Upper lobe of left lung (tissue), 6 donors: Measurements from ENCODE around the gene GNL1. TPM values are rescaled to one million over a fixed set of nuclear protein-coding genes. Genes with fewer than 3 reads are reported as not detected.
"Not testable (repeated sequence)": the region's sequence is repeated elsewhere in the genome, so short reads cannot be mapped to it uniquely, and the experiment has no call there.

ENCODE experiments used
- ATAC-seq, 2 donors: fragments of 200-7000 bp; cut with Tn5 transposase; one replicate each; pipeline ENCODE4 v1.9.1; 2022; ENCODE audit warnings: mild to moderate bottlenecking in 2 of 2, moderate library complexity in 2 of 2; ENCODE audit not compliant: low FRiP score in 2 of 2
- DNase-seq, 2 donors: peaks; one replicate each; pipeline ENCODE4 v3.0.0-alpha.2; 2019 to 2020
- H3K27ac ChIP-seq, 4 donors: fragments of 200-600 bp; sonication (generic); one replicate each; pipeline ENCODE4 v1.5.1; 2016 to 2019
- H3K27me3 ChIP-seq, 4 donors: fragments of 200-600 bp; sonication (generic); one replicate each; pipeline ENCODE4 v1.5.1; 2017 to 2019
- H3K36me3 ChIP-seq, 4 donors: fragments of 200-600 bp; sonication (generic); one replicate each; pipeline ENCODE4 v1.5.1; 2016 to 2019
- H3K4me1 ChIP-seq, 4 donors: fragments of 200-600 bp; sonication (generic); one replicate each; pipeline ENCODE4 v1.5.1; 2018 to 2019
- H3K4me3 ChIP-seq, 4 donors: fragments of 200-600 bp; sonication (generic); one replicate each; pipeline ENCODE4 v1.5.1; 2017 to 2019; ENCODE audit warnings: mild to moderate bottlenecking in 2 of 4, moderate library complexity in 1 of 4
- H3K9me3 ChIP-seq, 4 donors: fragments of 200-600 bp; sonication (generic); one replicate each; pipeline ENCODE4 v1.5.1; 2018 to 2019
- EP300 ChIP-seq, 4 donors: sonication (generic); formaldehyde crosslinking; IDR thresholded peaks; one replicate each; pipeline ENCODE4 v1.5.1; 2017; ENCODE audit warnings: antibody characterized with exemption in 4 of 4, control low read depth in 2 of 4
- POLR2A ChIP-seq, 4 donors: fragments of 450-650 bp; IDR thresholded peaks; one replicate each; pipeline ENCODE4 v1.5.1; 2016 to 2017; ENCODE audit warnings: antibody characterized with exemption in 4 of 4, mild to moderate bottlenecking in 2 of 4
- POLR2AphosphoS5 ChIP-seq, 2 donors: sonication (generic); formaldehyde crosslinking; IDR thresholded peaks; one replicate each; pipeline ENCODE4 v1.5.1; 2017; ENCODE audit warnings: antibody characterized with exemption in 2 of 2
- WGBS, 2 donors: methylation state at CpG; one replicate each; pipeline ENCODE4 v1.1.5; 2017 to 2018; 5-methylcytosine and 5-hydroxymethylcytosine counted together
- total RNA-seq, 6 donors: library from RNA; depleted of rRNA in 4 of 6; stranded (reverse); fragments of >200 nt in 4 of 6; gene quantifications; one replicate each; pipeline versions ENCODE4 v1.1.0 to v1.2.1, GENCODE V29; 2016 to 2021
- TF ChIP-seq, protein P1 (sequence below), 6 experiments: fragments of 450-650 bp in 4 of 6; fragments of 200-600 bp in 2 of 6; sonication (generic) in 2 of 6; IDR thresholded peaks; one replicate each; pipeline ENCODE4 v1.5.1; 2016 to 2019; ENCODE audit warnings: antibody characterized with exemption in 6 of 6
- donor health status: DM: no; HTN: no; CAD: no; lungs with moderate emphysema.
- donor health status: DM: no; HTN: yes; CAD: no; lungs with severe emphysema.

The GNL1 gene
- total RNA-seq, 6 donors from 2014 or later: 30.4 to 60.6 (median 51.2) TPM

GRCh38 chr6:30530014-30530413 is 26.3 kb downstream of the GNL1 start:
- TF ChIP-seq EP300 (IDR thresholded peaks at IDR 0.05) (no peak), POLR2A (IDR thresholded peaks at IDR 0.05) (no peak), POLR2AphosphoS5 (IDR thresholded peaks at IDR 0.05) (no peak)
- TF ChIP-seq, protein P1, sequence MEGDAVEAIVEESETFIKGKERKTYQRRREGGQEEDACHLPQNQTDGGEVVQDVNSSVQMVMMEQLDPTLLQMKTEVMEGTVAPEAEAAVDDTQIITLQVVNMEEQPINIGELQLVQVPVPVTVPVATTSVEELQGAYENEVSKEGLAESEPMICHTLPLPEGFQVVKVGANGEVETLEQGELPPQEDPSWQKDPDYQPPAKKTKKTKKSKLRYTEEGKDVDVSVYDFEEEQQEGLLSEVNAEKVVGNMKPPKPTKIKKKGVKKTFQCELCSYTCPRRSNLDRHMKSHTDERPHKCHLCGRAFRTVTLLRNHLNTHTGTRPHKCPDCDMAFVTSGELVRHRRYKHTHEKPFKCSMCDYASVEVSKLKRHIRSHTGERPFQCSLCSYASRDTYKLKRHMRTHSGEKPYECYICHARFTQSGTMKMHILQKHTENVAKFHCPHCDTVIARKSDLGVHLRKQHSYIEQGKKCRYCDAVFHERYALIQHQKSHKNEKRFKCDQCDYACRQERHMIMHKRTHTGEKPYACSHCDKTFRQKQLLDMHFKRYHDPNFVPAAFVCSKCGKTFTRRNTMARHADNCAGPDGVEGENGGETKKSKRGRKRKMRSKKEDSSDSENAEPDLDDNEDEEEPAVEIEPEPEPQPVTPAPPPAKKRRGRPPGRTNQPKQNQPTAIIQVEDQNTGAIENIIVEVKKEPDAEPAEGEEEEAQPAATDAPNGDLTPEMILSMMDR (IDR thresholded peaks at IDR 0.05): no peak
- Histone ChIP-seq H3K4me1 (peaks cover 7 to 33% (median 27%) of the 10 kb centered on the region in 4 donors), H3K27ac (peak overlapping the region; percentile 37 to 83 (median 72)), H3K9me3 (no peaks in the 10 kb centered on the region), H3K4me3 (no peak overlapping the region), H3K27me3 (no peaks in the 10 kb centered on the region), H3K36me3 (no peaks in the 10 kb centered on the region)
- WGBS, 2 donors: 50% methylated on average over 2 of the region's 2 CpGs
- ATAC-seq (no peak), DNase-seq (no peak)

DNA sequence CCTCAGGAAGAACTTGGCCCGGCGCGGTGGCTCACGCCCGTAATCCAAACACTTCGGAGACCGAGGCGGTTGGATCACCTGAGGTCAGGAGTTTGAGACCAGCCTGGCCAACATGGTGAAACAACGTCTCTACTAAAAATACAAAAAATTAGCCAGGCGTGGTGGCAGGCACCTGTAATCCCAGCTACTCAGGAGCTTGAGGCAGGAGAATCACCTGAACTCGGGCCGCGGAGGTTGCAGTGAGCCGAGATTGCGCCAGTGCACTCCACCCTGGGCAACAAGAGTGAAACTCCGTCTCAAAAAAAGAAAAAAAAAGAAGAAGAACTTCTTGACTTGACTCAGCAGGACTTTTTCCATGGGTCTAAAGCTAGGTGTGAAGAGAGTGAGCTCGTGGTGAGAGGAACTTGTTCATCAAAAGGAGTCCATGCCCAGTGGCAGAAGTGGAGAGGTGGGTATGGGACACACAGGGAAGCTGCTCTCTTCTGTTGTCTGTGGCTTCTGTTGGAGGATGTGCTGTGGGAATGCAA is 26.9 kb downstream of the GNL1 start:
- ATAC-seq (peak in 1 of 2 donors; percentile 36), DNase-seq (peak in 1 of 2 donors; percentile 57)
- not testable (repeated sequence) for H3K27me3 ChIP-seq, H3K9me3 ChIP-seq, H3K4me3 ChIP-seq, H3K36me3 ChIP-seq
- WGBS, 2 donors: 68 to 72% methylated on average over 12 to 17 of the region's 17 CpGs
- H3K27ac ChIP-seq: peak overlapping the region; percentile 37 to 83 (median 72)
- H3K4me1 ChIP-seq: peaks cover 7 to 33% (median 27%) of the 10 kb centered on the region in 4 donors

DNA sequence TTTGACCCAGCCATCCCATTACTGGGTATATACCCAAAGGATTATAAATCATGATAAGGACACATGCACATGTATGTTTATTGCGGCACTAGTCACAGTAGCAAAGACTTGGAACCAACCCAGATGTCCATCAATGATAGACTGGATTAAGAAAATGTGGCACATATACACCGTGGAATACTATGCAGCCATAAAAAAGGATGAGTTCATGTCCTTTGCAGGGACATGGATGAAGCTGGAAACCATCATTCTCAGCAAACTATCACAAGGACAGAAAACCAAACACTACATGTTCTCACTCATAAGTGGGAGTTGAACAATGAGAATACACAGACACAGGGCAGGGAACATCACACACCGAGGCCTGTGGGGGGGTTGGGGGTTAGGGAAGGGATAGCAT is 29.8 kb downstream of the GNL1 start:
- H3K4me1 ChIP-seq: peaks cover 2 to 24% (median 13%) of the 10 kb centered on the region in 4 donors
- DNase-seq, H3K27ac ChIP-seq, H3K36me3 ChIP-seq, H3K4me3 ChIP-seq, H3K27me3 ChIP-seq, H3K9me3 ChIP-seq, ATAC-seq: not testable (repeated sequence)
- WGBS, 2 donors: 96 to 99% methylated on average over 3 of the region's 3 CpGs

DNA sequence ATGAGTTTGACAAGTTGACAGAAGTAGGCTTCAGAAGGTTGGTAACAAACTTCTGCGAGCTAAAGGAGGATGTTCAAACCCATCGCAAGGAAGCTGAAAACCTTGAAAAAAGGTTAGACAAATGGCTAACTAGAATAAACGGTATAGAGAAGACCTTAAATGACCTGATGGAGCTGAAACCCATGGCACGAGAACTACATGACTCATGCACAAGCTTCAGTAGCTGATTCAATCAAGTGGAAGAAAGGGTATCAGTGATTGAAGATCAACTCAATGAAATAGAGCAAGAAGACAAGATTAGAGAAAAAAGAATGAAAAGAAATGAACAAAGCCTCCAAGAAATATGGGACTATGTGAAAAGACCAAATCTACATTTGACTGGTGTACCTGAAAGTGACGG is 34.3 kb downstream of the GNL1 start:
- not testable (repeated sequence) for H3K27me3 ChIP-seq, H3K9me3 ChIP-seq, H3K36me3 ChIP-seq, H3K4me3 ChIP-seq, DNase-seq, ATAC-seq
- peak overlapping the region in 3 of 4 donors; percentile 71 to 86 (median 84) for H3K27ac ChIP-seq
- 88 to 90% methylated on average over 5 of the region's 5 CpGs for WGBS, 2 donors
- H3K4me1 ChIP-seq: peaks cover 16 to 28% (median 20%) of the 10 kb centered on the region in 4 donors

DNA sequence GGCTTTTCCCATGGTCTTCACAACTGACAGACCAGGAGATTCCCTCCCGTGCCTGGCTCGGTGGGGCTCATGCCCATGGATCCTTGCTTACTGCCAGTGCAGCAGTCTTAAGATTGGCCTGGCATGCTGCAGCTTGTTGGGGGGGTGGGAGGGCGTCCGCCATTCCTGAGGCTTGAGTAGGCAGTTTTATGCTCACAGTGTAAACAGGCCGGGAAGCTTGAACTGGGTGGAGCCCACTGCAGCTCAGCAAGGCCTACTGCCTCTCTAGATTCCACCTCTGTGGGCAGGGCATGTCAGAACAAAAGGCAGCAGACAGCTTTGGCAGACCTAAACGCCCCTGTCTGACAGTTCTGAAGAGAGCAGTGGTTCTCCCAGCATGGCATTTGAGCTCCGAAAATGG is 35.2 kb downstream of the GNL1 start:
- WGBS, 2 donors: 66 to 67% methylated on average over 1 to 5 of the region's 7 CpGs
- peak overlapping the region; percentile 59 to 86 (median 78) for H3K27ac ChIP-seq
- H3K9me3 ChIP-seq, H3K36me3 ChIP-seq, H3K27me3 ChIP-seq, ATAC-seq, H3K4me3 ChIP-seq: not testable (repeated sequence)
- peak in 1 of 4 donors; percentile 29 for TF ChIP-seq POLR2A (IDR thresholded peaks at IDR 0.05)
- peak in 1 of 2 donors; percentile 48 for TF ChIP-seq POLR2AphosphoS5 (IDR thresholded peaks at IDR 0.05)
- peak in 1 of 2 donors; percentile 80 for DNase-seq
- peaks cover 20 to 31% (median 25%) of the 10 kb centered on the region in 4 donors for H3K4me1 ChIP-seq

GRCh38 chr6:30520522-30520921 is 35.8 kb downstream of the GNL1 start:
- H3K9me3 ChIP-seq: no peaks in the 10 kb centered on the region
- peak overlapping the region; percentile 59 to 86 (median 78) for H3K27ac ChIP-seq
- H3K27me3 ChIP-seq: no peaks in the 10 kb centered on the region
- 91 to 100% methylated on average over 3 to 6 of the region's 6 CpGs for WGBS, 2 donors
- no peak overlapping the region for H3K4me3 ChIP-seq
- ATAC-seq: no peak
- no peak for DNase-seq
- no peaks in the 10 kb centered on the region for H3K36me3 ChIP-seq
- peaks cover 25 to 31% (median 26%) of the 10 kb centered on the region in 4 donors for H3K4me1 ChIP-seq
- TF ChIP-seq POLR2AphosphoS5 (IDR thresholded peaks at IDR 0.05): no peak
- TF ChIP-seq, protein P1 (IDR thresholded peaks at IDR 0.05): no peak
- TF ChIP-seq EP300 (IDR thresholded peaks at IDR 0.05): no peak
- no peak for TF ChIP-seq POLR2A (IDR thresholded peaks at IDR 0.05)

- WGBS, 2 donors: 73 to 75% methylated on average over 19 of the region's 19 CpGs
- H3K36me3 ChIP-seq, H3K4me3 ChIP-seq, ATAC-seq, DNase-seq, H3K9me3 ChIP-seq, H3K27me3 ChIP-seq: not testable (repeated sequence)
- Histone ChIP-seq H3K27ac (peak overlapping the region in 2 of 4 donors; percentile 94 to 98), H3K4me1 (peaks cover 30 to 36% (median 32%) of the 10 kb centered on the region in 4 donors)
Measured at GRCh38 chr6:30518505-30519145, 37.7 kb downstream of the GNL1 start.

DNA sequence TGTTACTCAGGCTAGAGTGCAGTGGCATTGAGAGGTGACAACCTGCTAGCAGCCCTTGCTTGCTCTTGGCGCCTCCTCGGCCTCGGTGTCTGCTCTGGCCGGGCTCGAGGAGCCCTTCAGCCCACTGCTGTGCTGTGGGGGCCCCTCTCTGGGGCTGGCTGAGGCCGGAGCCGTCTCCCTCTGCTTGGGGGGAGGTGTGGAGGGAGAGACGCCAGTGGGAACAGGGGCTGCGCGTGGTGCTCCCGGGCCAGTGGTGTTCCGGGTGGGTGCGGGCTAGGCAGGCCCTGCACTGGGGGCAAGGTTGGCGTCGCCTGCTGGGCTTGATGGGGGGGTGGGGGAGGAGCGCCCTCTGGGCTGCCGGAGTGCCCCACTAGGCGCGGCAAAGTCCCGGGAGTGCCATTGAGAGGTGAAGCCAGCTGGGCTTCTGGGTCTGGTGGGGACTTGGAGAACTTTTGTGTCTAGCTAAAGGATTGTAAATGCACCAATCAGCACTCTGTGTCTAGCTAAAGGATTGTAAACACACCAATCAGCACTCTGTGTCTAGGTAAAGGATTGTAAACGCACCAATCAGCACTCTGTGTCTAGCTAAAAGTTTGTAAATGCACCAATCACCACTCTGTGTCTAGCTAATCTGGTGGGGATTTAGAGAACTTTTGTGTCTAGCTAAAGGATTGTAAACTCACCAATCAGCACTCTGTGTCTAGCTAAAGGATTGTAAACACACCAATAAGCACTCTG is 38.4 kb downstream of the GNL1 start:
- not testable (repeated sequence) for ATAC-seq, H3K4me3 ChIP-seq, H3K9me3 ChIP-seq, H3K27me3 ChIP-seq, H3K36me3 ChIP-seq
- Histone ChIP-seq H3K4me1 (peaks cover 30 to 36% (median 32%) of the 10 kb centered on the region in 4 donors), H3K27ac (peak overlapping the region in 3 of 4 donors; percentile 94 to 98 (median 96))
- WGBS, 2 donors: 92 to 98% methylated on average over 12 to 20 of the region's 21 CpGs
- peak in 1 of 2 donors; percentile 74 for DNase-seq

- not testable (repeated sequence) for DNase-seq, H3K27me3 ChIP-seq, H3K9me3 ChIP-seq, H3K36me3 ChIP-seq, ATAC-seq
- H3K4me1 ChIP-seq: peaks cover 30 to 35% (median 32%) of the 10 kb centered on the region in 4 donors
- H3K27ac ChIP-seq: peak overlapping the region; percentile 94 to 98 (median 96)
- 37 to 41% methylated on average over 9 of the region's 9 CpGs for WGBS, 2 donors
- H3K4me3 ChIP-seq: peak overlapping the region in 3 of 4 donors; percentile 33 to 48 (median 46)
Measured at GRCh38 chr6:30516754-30517076, 39.6 kb downstream of the GNL1 start.
